ENCODE measurements around the gene SATL1.
"Not testable (repeated sequence)": the region's sequence is repeated elsewhere in the genome, so short reads cannot be mapped to it uniquely, and the experiment has no call there.

SATL1 gene

GRCh38 chrX:85243761-85244449 lies at the start of gene SATL1, which contains the start of gene ZNF711:
TSS of gene SATL1 (minus strand) at chrX:85243779. CDS start at chrX:85108968, 134,811 bp downstream.
TSS of gene ZNF711 (plus strand) at chrX:85243991. CDS start at chrX:85247573, 3,582 bp downstream.
- peak; percentile 77 for DNase-seq

GRCh38 chrX:85288992-85289723 lies 45.6 kb upstream of the SATL1 start:
- no peak for DNase-seq

- DNase-seq, result not testable (repeated sequence)
Observed at GRCh38 chrX:85285286-85285685, 41.7 kb upstream of the SATL1 start.

GRCh38 chrX:85244450-85245211 lies 1.1 kb upstream of the SATL1 start:
- DNase-seq, result no peak

- DNase-seq, result no peak
Observed at GRCh38 chrX:85243155-85243554, 424 bp downstream of the SATL1 start.

GRCh38 chrX:85223359-85223758 lies 20.2 kb downstream of the SATL1 start:
- no peak for DNase-seq

GRCh38 chrX:85221361-85221760 lies 22.2 kb downstream of the SATL1 start:
- no peak for DNase-seq

- DNase-seq, result no peak
Observed at GRCh38 chrX:85215946-85216345, 27.6 kb downstream of the SATL1 start.

GRCh38 chrX:85213792-85214530 lies 29.6 kb downstream of the SATL1 start:
- no peak for DNase-seq

- no peak for DNase-seq
Observed at GRCh38 chrX:85203461-85203970, 40.1 kb downstream of the SATL1 start.

GRCh38 chrX:85196319-85196718 lies 47.3 kb downstream of the SATL1 start:
- no peak for DNase-seq

GRCh38 chrX:85159644-85160043 lies 83.9 kb downstream of the SATL1 start:
- no peak for DNase-seq

GRCh38 chrX:85140964-85141363 lies 102.6 kb downstream of the SATL1 start:
- DNase-seq, result no peak

GRCh38 chrX:85139422-85139821 lies 104.2 kb downstream of the SATL1 start:
- no peak for DNase-seq

- no peak for DNase-seq
Observed at GRCh38 chrX:85136409-85136808, 107.2 kb downstream of the SATL1 start.

GRCh38 chrX:85115252-85115651 lies 128.3 kb downstream of the SATL1 start:
- DNase-seq, result no peak

- DNase-seq, result no peak
Observed at GRCh38 chrX:85114776-85115175, 128.8 kb downstream of the SATL1 start.

GRCh38 chrX:85114171-85114570 lies 129.4 kb downstream of the SATL1 start:
- DNase-seq, result no peak

GRCh38 chrX:85113746-85114145 lies 129.8 kb downstream of the SATL1 start:
- DNase-seq, result no peak

- no peak for DNase-seq
Observed at GRCh38 chrX:85112293-85112692, 131.3 kb downstream of the SATL1 start.

GRCh38 chrX:85111347-85111746 lies 132.2 kb downstream of the SATL1 start:
- DNase-seq, result no peak

GRCh38 chrX:85109235-85109634 lies 134.3 kb downstream of the SATL1 start:
- DNase-seq, result no peak

- no peak for DNase-seq
Observed at GRCh38 chrX:85108165-85108564, 135.4 kb downstream of the SATL1 start.

Measured in NCI-H510A (cell line).